Spinal cord (tissue), 10 donors: ENCODE measurements around the gene ACTN4. TPM values are rescaled to one million over a fixed set of nuclear protein-coding genes. Genes with fewer than 3 reads are reported as not detected.

Experiments used
- DNase-seq, 6 donors: peaks; one replicate each; pipeline versions ENCODE4 v3.0.0 to v3.0.0-alpha.2; 2013 to 2015; ENCODE audit warnings: low spot score in 6 of 6, low read depth in 4 of 6
- H3K27ac ChIP-seq: one replicate; pipeline ENCODE4 v1.5.1; 2013; ENCODE audit warnings: low read depth, low read length, control low read depth
- H3K27me3 ChIP-seq: one replicate; pipeline ENCODE4 v1.6.1; 2013; ENCODE audit warnings: low read length; ENCODE audit not compliant: control insufficient read depth, insufficient read depth
- H3K36me3 ChIP-seq: one replicate; pipeline ENCODE4 v1.6.1; 2013; ENCODE audit warnings: low read length; ENCODE audit not compliant: control insufficient read depth, insufficient read depth
- H3K4me1 ChIP-seq: one replicate; pipeline ENCODE4 v1.6.1; 2013; ENCODE audit warnings: low read length; ENCODE audit not compliant: control insufficient read depth, insufficient read depth
- H3K4me3 ChIP-seq: one replicate; pipeline ENCODE4 v1.5.1; 2013; ENCODE audit warnings: low read depth, low read length, control low read depth
- H3K9me3 ChIP-seq: one replicate; pipeline ENCODE4 v1.6.1; 2013; ENCODE audit warnings: low read length; ENCODE audit not compliant: control insufficient read depth, insufficient read depth
- WGBS: methylation state at CpG from one replicate; pipeline ENCODE4 v1.1.5; 2013; ENCODE audit warnings: missing lambda C conversion rate; ENCODE audit not compliant: insufficient coverage; 5-methylcytosine and 5-hydroxymethylcytosine counted together
- polyA plus RNA-seq, 2 donors: library from polyadenylated mRNA; unstranded; fragments of 120-200 nt; gene quantifications; one replicate each; pipeline ENCODE4 v1.2.1, GENCODE V29; 2013; ENCODE audit not compliant: insufficient read length in 2 of 2
- total RNA-seq, 2 donors: library from RNA; depleted of rRNA in 1 of 2; stranded (reverse); fragments of 120-200 nt in 1 of 2; fragments of >200 nt in 1 of 2; gene quantifications; one replicate each; pipeline versions ENCODE4 v1.2.3 to v1.2.4, GENCODE V29; 2013 to 2014
- donor health status: healthy.

The ACTN4 gene
- total and polyA plus RNA-seq, 4 donors: 103 to 297 (median 217) TPM

DNA sequence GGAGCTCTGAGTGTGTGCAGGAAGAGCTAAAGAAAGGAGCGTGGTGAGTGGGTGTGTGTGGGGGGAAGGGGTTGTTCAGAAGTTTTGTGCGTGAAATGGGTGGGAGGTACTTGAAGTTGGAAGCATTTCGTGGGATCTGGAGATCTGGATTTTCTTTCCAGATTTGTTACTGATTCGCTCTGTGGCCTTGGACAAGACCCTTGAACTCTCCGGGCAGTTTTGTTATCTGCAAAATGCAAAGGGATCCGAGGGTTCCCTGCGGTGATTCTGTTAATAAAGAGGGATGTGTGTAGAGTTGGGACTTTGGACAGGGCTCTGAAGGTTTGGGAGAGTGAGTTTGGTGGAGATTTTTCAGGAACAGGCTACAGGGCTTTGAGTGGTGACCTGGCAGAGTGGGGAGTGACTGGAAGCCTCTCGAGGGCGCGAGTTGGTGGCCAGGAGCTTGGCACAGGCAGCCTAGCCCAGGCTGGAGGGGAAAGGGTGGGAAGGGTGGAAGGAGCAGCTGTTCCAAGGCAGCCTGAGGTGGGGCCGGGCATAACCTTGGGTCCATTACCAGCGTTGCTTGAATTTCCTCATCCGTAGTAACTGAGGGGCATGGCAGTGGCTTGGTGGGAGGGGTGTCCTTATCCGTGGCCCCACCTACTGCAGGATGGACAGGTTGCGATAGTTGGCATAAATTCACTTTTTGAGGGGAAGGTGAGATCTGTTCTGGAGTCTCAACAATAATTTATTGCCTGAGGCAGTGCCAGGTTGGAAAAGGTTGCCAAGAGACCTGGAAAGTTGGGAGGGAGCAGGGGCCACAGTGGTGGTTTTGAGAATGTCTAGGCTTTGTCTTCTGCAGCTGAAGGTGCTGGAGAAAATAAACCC is 2.1 kb downstream of the ACTN4 start:
- H3K27ac ChIP-seq: peak overlapping the region; percentile 85

DNA sequence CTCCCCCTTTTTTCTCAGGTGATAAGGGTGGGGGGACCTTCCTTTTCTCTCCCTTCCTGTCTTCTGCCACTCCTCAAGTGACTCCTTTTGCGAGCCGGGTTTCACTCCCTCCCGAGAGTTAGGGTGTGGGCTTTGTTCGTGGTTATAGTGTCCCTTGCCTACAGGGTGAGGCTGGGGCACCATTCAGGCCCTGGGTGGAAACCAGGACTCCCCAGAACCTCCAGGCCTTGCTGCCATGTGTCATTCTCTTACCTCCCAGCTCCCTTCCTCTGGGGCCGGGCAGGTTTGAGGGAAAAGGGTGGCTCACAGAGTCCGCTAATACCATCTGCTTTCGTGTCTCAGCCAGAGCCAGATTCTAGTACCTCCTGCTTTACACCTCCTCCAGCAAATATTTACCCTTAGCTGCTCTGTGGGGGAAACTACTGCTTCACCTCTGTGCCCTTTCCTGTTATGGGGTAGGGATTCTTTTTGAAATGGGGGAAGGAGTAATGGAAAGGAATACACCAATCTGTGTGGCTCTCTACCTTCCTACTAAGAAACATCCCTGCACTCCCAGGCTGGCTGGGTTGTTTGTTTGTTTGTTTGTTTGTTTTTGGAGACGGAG is 2.8 kb downstream of the ACTN4 start:
- peak overlapping the region; percentile 85 for H3K27ac ChIP-seq
- 69% methylated on average over 2 of the region's 8 CpGs for WGBS
- no peaks in the 10 kb centered on the region for H3K9me3 ChIP-seq
- peaks cover 48% of the 10 kb centered on the region for H3K4me1 ChIP-seq
- no peaks in the 10 kb centered on the region for H3K27me3 ChIP-seq
- H3K4me3 ChIP-seq: peak overlapping the region; percentile 87
- no peak for DNase-seq
- H3K36me3 ChIP-seq: peaks cover 4% of the 10 kb centered on the region

More for the DNA sequence above, 2.1 kb downstream of the ACTN4 start:
- Histone ChIP-seq H3K9me3 (no peaks in the 10 kb centered on the region), H3K4me1 (peaks cover 42% of the 10 kb centered on the region), H3K27me3 (no peaks in the 10 kb centered on the region), H3K4me3 (peak overlapping the region; percentile 87), H3K36me3 (peaks cover 4% of the 10 kb centered on the region)
- WGBS: 33% methylated on average over 15 of the region's 15 CpGs
- no peak for DNase-seq

DNA sequence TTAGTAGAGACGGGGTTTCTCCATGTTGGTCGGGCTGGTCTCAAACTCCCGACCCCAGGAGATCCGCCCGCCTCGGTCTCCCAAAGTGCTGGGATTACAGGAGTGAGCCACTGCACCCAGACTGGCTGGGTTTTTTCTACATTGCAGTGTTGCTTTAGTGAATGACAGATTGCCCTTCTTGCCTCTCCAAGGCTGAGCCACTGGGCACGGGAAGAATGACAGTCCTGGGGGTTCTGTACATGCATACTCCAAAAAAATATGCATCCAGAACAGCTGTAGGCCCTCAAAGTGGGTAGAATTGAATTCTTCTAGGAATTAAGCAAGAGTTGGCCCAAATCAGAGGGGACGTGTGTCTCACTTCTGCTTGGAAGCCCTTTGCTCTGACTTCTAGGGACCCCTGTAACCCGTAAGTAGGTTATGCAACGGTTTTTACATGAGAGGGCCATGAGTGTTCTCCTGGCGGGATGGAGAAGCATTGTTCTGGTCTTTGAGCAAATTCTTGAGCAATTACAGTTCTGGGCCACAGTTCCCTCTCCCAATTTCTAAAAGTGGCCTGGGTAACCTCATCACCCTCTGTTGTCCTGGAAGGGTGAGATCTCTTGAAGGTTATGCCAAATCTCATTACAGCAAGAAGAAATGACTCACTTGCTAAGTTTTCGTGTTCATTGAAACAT is 3.6 kb downstream of the ACTN4 start:
- no peak overlapping the region for H3K4me3 ChIP-seq
- peaks cover 5% of the 10 kb centered on the region for H3K36me3 ChIP-seq
- no peaks in the 10 kb centered on the region for H3K27me3 ChIP-seq
- WGBS: 90% methylated on average over 9 of the region's 12 CpGs
- DNase-seq: no peak
- no peak overlapping the region for H3K27ac ChIP-seq
- H3K9me3 ChIP-seq: no peaks in the 10 kb centered on the region
- peaks cover 49% of the 10 kb centered on the region for H3K4me1 ChIP-seq

- WGBS: 37% methylated on average over 3 of the region's 7 CpGs
Measured at GRCh38 chr19:38653028-38653571, 5.7 kb downstream of the ACTN4 start.

DNA sequence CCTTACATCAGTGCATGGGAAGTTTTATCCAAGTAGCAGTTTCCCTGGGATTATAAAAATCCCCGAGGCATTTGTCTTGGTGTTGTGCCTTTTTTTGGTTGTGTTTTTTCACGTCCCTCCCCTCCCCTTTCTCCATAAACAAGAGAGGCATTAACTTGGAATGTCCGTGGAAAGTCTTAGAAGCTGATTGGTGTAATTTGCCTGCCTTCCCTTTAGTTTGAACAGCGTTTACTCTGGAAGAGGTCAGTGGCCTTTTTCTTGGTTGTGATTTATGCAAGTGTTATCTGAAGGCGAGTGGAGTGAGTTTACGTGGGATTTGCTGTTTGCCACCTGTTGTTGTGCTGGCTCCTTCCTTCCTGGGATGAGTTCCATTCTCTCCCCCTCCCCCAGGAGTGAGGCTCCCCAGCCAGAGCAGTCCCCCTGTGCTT is 7.2 kb downstream of the ACTN4 start:
- no peak for DNase-seq
- Histone ChIP-seq H3K27me3 (no peaks in the 10 kb centered on the region), H3K4me3 (no peak overlapping the region), H3K27ac (no peak overlapping the region), H3K9me3 (no peaks in the 10 kb centered on the region), H3K4me1 (peaks cover 65% of the 10 kb centered on the region), H3K36me3 (peaks cover 7% of the 10 kb centered on the region)
- no CpG with 5 or more reads among the region's 6 CpGs for WGBS

More at GRCh38 chr19:38653028-38653571, 5.7 kb downstream of the ACTN4 start:
- H3K9me3 ChIP-seq: no peaks in the 10 kb centered on the region
- H3K4me3 ChIP-seq: no peak overlapping the region
- DNase-seq: peak in 1 of 6 donors; percentile 75
- H3K36me3 ChIP-seq: peaks cover 7% of the 10 kb centered on the region
- no peaks in the 10 kb centered on the region for H3K27me3 ChIP-seq
- peaks cover 61% of the 10 kb centered on the region for H3K4me1 ChIP-seq
- peak overlapping the region; percentile 22 for H3K27ac ChIP-seq

- WGBS: 57% methylated on average over 2 of the region's 5 CpGs
- H3K4me1 ChIP-seq: peaks cover 64% of the 10 kb centered on the region
- peaks cover 7% of the 10 kb centered on the region for H3K36me3 ChIP-seq
- peak in 1 of 6 donors; percentile 12 for DNase-seq
- no peaks in the 10 kb centered on the region for H3K27me3 ChIP-seq
- no peak overlapping the region for H3K4me3 ChIP-seq
- peak overlapping the region; percentile 27 for H3K27ac ChIP-seq
- H3K9me3 ChIP-seq: no peaks in the 10 kb centered on the region
Measured at GRCh38 chr19:38655148-38655824, 7.8 kb downstream of the ACTN4 start.

DNA sequence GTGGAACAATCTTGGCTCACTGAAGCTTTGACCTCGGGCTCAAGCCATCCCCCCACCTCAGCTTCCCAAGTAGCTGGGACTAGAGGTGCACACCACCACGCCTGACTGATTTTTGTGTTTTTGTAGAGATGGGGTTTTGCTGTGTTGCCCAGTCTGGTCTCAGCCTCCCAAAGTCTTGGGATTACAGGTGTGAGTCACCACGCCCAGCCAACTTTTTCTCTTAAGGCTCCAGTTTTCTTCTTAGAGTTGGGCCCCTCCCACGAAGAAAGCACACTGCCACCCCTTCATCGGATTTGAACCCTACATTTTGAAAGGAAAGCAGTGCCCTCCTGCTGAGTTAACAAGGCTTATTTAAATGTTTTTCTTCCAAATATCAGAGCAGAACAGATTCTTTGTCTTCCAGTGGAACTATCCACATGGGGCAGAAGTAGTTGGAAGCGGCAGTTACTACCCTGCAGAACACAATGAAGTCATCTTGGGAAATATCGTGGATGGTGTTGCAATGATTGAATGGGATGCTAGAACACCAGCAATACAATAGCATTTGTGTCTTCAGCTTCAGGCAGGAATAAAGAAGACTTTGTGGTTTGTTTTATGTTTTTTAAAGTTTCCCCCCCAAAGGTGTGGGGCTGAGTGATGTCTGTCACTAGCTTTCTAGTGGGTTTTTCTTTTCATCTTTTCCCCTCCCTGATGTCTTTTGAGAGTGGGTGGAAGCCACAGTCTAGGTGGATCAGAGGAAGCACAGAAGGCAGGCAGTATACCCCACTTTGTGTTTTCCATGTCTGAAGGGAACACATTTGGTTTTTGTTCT is 8.9 kb downstream of the ACTN4 start:
- H3K27me3 ChIP-seq: no peaks in the 10 kb centered on the region
- peaks cover 14% of the 10 kb centered on the region for H3K36me3 ChIP-seq
- H3K4me3 ChIP-seq: no peak overlapping the region
- H3K4me1 ChIP-seq: peaks cover 66% of the 10 kb centered on the region
- H3K27ac ChIP-seq: peak overlapping the region; percentile 57
- WGBS: 100% methylated on average over 1 of the region's 7 CpGs
- DNase-seq: no peak
- H3K9me3 ChIP-seq: no peaks in the 10 kb centered on the region

DNA sequence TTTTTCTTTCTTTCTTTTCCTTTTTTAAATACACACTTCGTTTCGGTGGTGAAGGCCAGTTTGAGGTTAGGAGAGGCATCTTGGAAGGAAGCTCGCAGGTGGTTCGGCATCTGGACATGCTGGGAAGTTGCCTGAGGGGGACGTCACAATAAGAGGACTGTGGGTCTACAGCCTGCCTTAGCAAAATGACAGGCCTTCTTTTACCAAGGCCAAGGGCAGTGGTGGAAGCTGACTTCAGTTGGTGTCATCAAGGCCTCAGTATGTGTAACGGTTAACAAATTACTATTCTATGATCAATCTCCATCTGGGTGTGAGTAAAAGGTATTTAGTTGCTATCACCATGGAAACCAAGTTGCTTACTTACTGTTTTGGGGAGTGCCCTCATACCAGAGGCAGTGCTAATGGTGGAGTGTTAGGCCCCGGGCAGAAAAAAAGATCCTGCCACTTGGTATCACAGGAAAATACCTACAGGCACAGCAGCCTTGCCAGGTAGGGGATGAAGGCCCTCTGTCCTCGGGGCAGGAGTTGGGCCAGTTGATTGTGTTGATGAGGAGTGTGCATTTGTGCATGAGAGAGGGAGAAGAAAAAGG is 10.3 kb downstream of the ACTN4 start:
- peaks cover 11% of the 10 kb centered on the region for H3K36me3 ChIP-seq
- no peaks in the 10 kb centered on the region for H3K27me3 ChIP-seq
- H3K4me1 ChIP-seq: peaks cover 65% of the 10 kb centered on the region
- H3K27ac ChIP-seq: peak overlapping the region; percentile 87
- no peaks in the 10 kb centered on the region for H3K9me3 ChIP-seq
- WGBS: 60% methylated on average over 2 of the region's 8 CpGs
- no peak overlapping the region for H3K4me3 ChIP-seq
- peak in 1 of 6 donors; percentile 28 for DNase-seq
